Endodermal cell (in vitro differentiated cells): ENCODE data around the gene MAP4K4. TPM values are rescaled to one million over a fixed set of nuclear protein-coding genes. Genes with fewer than 3 reads are reported as not detected.
A peak's percentile ranks its signal among the peaks of the same experiment; 100 is the strongest.

Source experiments
- DNase-seq: peaks from one replicate; pipeline ENCODE4 v3.0.0-alpha.2; 2017
- H3K27ac ChIP-seq: 2 replicates; pipeline ENCODE4 v1.5.1; 2013; ENCODE audit warnings: mild to moderate bottlenecking, low read depth, low read length, moderate library complexity
- H3K27me3 ChIP-seq: 2 replicates; pipeline ENCODE4 v1.6.1; 2013; ENCODE audit warnings: mild to moderate bottlenecking, low read length, moderate library complexity; ENCODE audit not compliant: insufficient read depth, control insufficient read depth, poor library complexity, severe bottlenecking
- H3K36me3 ChIP-seq: 2 replicates; pipeline ENCODE4 v1.7.0; 2013; ENCODE audit warnings: mild to moderate bottlenecking, low read length, moderate library complexity; ENCODE audit not compliant: control insufficient read depth, insufficient read depth
- H3K4me1 ChIP-seq: one replicate; pipeline ENCODE4 v1.7.0; 2013; ENCODE audit warnings: low read length; ENCODE audit not compliant: control insufficient read depth, insufficient read depth
- H3K4me3 ChIP-seq: 2 replicates; pipeline ENCODE4 v1.5.1; 2013; ENCODE audit warnings: mild to moderate bottlenecking, low read length, moderate library complexity
- H3K9ac ChIP-seq: 2 replicates; pipeline ENCODE4 v1.6.1; 2013; ENCODE audit warnings: mild to moderate bottlenecking, low read length, moderate library complexity; ENCODE audit not compliant: poor library complexity, severe bottlenecking; ENCODE audit errors: extremely low read depth
- H3K9me3 ChIP-seq: 2 replicates; pipeline ENCODE4 v1.6.1; 2013; ENCODE audit warnings: mild to moderate bottlenecking, low read length, moderate library complexity; ENCODE audit not compliant: control insufficient read depth
- H3K27ac Mint-ChIP-seq: 2 replicates; pipeline ENCODE4 v1.8.0; 2020; ENCODE audit warnings: mixed read lengths
- H3K27me3 Mint-ChIP-seq: 2 replicates; pipeline ENCODE4 v1.8.0; 2021; ENCODE audit warnings: mild to moderate bottlenecking, mixed read lengths; ENCODE audit not compliant: insufficient read depth
- H3K36me3 Mint-ChIP-seq: 2 replicates; pipeline ENCODE4 v1.8.0; 2020; ENCODE audit warnings: low read depth, mixed read lengths
- H3K4me1 Mint-ChIP-seq: 2 replicates; pipeline ENCODE4 v1.8.0; 2020; ENCODE audit warnings: mixed read lengths
- H3K4me3 Mint-ChIP-seq: 2 replicates; pipeline ENCODE4 v1.8.0; 2020; ENCODE audit warnings: mild to moderate bottlenecking, moderate library complexity, mixed read lengths
- H3K9me3 Mint-ChIP-seq: 2 replicates; pipeline ENCODE4 v1.8.0; 2020; ENCODE audit warnings: mild to moderate bottlenecking, mixed read lengths
- WGBS, 2 experiments: methylation state at CpG; one replicate each; pipeline versions ENCODE4 v1.1.5 to v1.1.7; 2013; ENCODE audit warnings: missing lambda C conversion rate in 2 of 2, mixed read lengths in 1 of 2; ENCODE audit not compliant: insufficient coverage in 1 of 2, insufficient read length in 1 of 2; 5-methylcytosine and 5-hydroxymethylcytosine counted together
- total RNA-seq, 2 donors: library from RNA; stranded (reverse); fragmentation: NEBNext Ultra II Directional in 1 of 2; extraction: Animal tissue kit (Norgen Biotek cat#: 25700) in 1 of 2; gene quantifications; 2 replicates in 1 of 2; 3 replicates in 1 of 2; pipeline ENCODE4 v1.2.1, GENCODE V29; 2021
- TF ChIP-seq, protein P1 (sequence below): fragments of 200-600 bp; sonication (generic); conservative IDR thresholded peaks from 2 replicates; pipeline ENCODE4 v1.5.0; 2021; ENCODE audit warnings: antibody characterized with exemption, mild to moderate bottlenecking

MAP4K4 gene
- total RNA-seq, 2 donors from 2014 or later = 130 to 142 TPM

DNA sequence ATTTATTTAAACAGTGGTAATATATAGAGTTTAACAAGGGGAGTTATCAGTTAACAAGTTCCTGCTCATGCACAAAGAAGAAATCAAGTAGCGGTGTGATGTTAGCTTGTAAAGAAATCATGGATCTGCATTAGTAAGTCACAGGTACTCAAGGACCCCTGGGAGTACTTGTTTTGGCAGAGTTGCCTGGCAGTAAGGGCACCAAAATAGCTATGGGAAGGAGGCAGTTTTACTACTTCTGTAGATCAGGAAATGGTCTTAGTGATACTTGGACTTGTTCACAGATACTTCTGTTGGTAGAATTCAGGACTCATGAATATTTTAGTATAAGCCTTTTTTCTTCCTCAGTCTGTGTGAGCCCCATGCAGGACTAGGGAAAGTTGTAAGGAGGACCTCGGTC, 186.9 kb downstream of the MAP4K4 start:
- H3K4me1 ChIP-seq = no peaks in the 10 kb centered on the region
- no peak overlapping the region for H3K4me3 Mint-ChIP-seq
- no peaks in the 10 kb centered on the region for H3K4me1 Mint-ChIP-seq
- TF ChIP-seq, protein P1, sequence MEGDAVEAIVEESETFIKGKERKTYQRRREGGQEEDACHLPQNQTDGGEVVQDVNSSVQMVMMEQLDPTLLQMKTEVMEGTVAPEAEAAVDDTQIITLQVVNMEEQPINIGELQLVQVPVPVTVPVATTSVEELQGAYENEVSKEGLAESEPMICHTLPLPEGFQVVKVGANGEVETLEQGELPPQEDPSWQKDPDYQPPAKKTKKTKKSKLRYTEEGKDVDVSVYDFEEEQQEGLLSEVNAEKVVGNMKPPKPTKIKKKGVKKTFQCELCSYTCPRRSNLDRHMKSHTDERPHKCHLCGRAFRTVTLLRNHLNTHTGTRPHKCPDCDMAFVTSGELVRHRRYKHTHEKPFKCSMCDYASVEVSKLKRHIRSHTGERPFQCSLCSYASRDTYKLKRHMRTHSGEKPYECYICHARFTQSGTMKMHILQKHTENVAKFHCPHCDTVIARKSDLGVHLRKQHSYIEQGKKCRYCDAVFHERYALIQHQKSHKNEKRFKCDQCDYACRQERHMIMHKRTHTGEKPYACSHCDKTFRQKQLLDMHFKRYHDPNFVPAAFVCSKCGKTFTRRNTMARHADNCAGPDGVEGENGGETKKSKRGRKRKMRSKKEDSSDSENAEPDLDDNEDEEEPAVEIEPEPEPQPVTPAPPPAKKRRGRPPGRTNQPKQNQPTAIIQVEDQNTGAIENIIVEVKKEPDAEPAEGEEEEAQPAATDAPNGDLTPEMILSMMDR = no peak
- no peak overlapping the region for H3K4me3 ChIP-seq
- H3K36me3 Mint-ChIP-seq = peaks cover 70% of the 10 kb centered on the region
- peaks cover 87% of the 10 kb centered on the region for H3K36me3 ChIP-seq
- no peaks in the 10 kb centered on the region for H3K27me3 Mint-ChIP-seq
- H3K27ac Mint-ChIP-seq = peak overlapping the region; percentile 52
- H3K9me3 ChIP-seq = no peaks in the 10 kb centered on the region
- no peaks in the 10 kb centered on the region for H3K27me3 ChIP-seq
- no peak for DNase-seq
- no peaks in the 10 kb centered on the region for H3K9me3 Mint-ChIP-seq
- H3K27ac ChIP-seq = no peak overlapping the region
- no peak overlapping the region for H3K9ac ChIP-seq
- WGBS, 2 experiments = 98 to 100% methylated on average over 1 to 2 of the region's 2 CpGs

DNA sequence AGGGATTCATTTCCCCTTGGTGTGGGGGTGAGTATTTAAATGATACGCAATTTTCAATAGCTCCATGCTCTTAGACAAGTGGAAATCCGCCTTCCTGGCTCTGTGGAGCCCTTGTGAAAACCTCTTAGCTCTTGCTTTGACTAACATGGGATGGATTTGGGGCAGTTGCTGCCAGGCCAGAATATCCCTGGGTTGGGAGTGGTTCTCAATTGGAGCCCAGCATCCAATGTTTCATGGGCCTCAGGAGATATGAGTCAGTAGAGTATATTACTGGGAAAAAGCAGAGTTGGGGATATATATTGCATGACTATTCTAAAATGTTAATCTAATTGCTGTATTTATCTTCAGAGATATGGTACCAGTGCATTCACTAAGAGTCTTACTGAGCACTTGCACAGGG, 189.8 kb downstream of the MAP4K4 start:
- Histone ChIP-seq H3K27me3 (no peaks in the 10 kb centered on the region), H3K9ac (no peak overlapping the region), H3K4me3 (no peak overlapping the region), H3K9me3 (no peaks in the 10 kb centered on the region), H3K4me1 (no peaks in the 10 kb centered on the region), H3K27ac (no peak overlapping the region), H3K36me3 (peaks cover 87% of the 10 kb centered on the region)
- Mint-ChIP-seq H3K36me3 (peaks cover 80% of the 10 kb centered on the region), H3K9me3 (no peaks in the 10 kb centered on the region), H3K27ac (no peak overlapping the region), H3K4me3 (no peak overlapping the region), H3K4me1 (no peaks in the 10 kb centered on the region), H3K27me3 (no peaks in the 10 kb centered on the region)
- WGBS, 2 experiments = 85 to 97% methylated on average over 2 of the region's 2 CpGs
- TF ChIP-seq, protein P1 = no peak
- DNase-seq = no peak

DNA sequence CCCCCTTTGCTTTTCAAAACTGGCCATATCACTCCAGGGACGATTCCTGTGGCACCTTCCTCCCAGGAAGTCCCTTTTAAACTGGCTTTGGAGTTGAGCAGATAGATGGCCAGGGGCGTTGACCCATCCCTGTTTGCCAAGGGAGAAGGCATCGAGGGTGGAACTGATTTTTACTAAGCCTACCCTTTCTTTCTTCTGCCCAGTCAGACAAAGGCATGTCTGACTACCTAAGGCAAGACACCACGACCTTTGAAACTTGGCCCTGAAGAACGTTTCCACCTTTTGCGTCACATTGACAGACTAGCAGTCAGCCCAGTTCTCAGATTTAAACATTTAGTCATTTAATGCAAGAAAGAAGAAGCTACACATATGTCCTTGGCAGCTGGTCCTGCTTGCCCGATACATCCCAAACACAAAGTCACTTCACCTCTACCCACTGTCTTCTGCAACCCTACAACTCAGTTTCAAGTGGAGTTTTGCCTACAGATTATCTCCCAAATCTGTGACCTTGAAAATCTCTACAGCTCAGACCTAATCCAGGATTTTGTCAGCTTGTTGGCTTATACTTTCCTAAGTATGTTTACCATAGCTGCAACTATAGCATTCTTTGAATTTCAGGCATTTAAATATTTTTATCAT, 192.1 kb downstream of the MAP4K4 start:
- peaks cover 81% of the 10 kb centered on the region for H3K36me3 Mint-ChIP-seq
- Histone ChIP-seq H3K27ac (no peak overlapping the region), H3K36me3 (peaks cover 88% of the 10 kb centered on the region), H3K27me3 (no peaks in the 10 kb centered on the region), H3K4me1 (no peaks in the 10 kb centered on the region), H3K9me3 (no peaks in the 10 kb centered on the region), H3K4me3 (no peak overlapping the region), H3K9ac (no peak overlapping the region)
- no peaks in the 10 kb centered on the region for H3K27me3 Mint-ChIP-seq
- DNase-seq = no peak
- peaks cover 9% of the 10 kb centered on the region for H3K4me1 Mint-ChIP-seq
- TF ChIP-seq, protein P1 = no peak
- H3K9me3 Mint-ChIP-seq = no peaks in the 10 kb centered on the region
- H3K27ac Mint-ChIP-seq = no peak overlapping the region
- H3K4me3 Mint-ChIP-seq = no peak overlapping the region
- WGBS, 2 experiments = 93 to 97% methylated on average over 3 to 7 of the region's 7 CpGs
